Uterus (tissue), 2 donors: ENCODE results near the gene ULK4.

Experiments used
- CTCF ChIP-seq, 4 experiments: fragments of 200-600 bp in 2 of 4; fragments of 450-650 bp in 2 of 4; sonication (generic) in 2 of 4; IDR thresholded peaks; one replicate each; pipeline ENCODE4 v1.5.1; 2016 to 2019; ENCODE audit warnings: antibody characterized with exemption in 4 of 4, mild to moderate bottlenecking in 2 of 4, moderate library complexity in 1 of 4
- POLR2A ChIP-seq, 2 donors: fragments of 450-650 bp; IDR thresholded peaks; one replicate each; pipeline ENCODE4 v1.6.1; 2016; ENCODE audit warnings: antibody characterized with exemption in 2 of 2, mild to moderate bottlenecking in 1 of 2, moderate library complexity in 1 of 2

GRCh38 chr3:41302295-41302694 lies 659.6 kb downstream of the ULK4 start:
- TF ChIP-seq POLR2A (IDR thresholded peaks at IDR 0.05) (no peak), CTCF (IDR thresholded peaks at IDR 0.05) (no peak)
